NCI-H128 (cell line): ENCODE data around the gene HHIPL1.

Experiments
- DNase-seq: peaks from one replicate; lab custom pipeline; 2025; ENCODE audit not compliant: unreplicated experiment; lab: John Stamatoyannopoulos, UW

HHIPL1 gene

DNA sequence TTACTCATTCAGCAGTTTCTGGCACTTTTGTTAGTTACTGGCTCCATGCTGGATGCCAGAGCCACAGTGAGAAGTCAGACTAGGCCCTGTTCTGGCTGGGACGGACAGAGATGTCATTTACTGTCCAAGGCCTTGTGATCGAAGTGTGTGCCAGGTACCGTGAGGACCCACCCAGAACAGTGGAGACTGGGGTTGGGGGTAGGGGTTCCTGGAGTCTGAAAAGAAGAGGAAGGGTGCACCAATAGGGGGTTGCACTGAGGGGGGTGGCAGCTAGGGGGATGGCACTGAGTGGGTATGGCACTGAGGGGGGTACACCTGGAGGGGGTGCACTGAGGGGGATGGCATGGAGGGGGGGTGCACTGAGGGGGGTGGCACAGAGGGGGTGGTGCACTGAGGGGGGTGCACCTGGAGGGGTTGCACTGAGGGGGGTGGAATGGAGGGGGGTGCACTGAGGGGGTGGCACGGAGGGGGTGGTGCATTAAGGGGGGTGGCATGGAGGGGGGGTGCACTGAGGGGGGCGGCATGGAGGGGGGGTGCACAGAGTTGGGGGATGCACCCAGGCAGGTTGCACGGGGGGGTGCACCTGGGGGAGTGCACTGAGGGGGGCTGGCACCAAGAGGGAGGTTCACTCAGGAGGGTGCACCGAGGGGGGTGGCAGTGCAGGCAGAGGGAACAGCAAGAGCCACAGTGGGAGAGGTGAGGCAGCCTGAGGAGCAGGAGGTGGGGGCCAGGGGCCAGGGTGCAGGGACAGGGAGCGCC is 28.6 kb downstream of the HHIPL1 start:
- no peak for DNase-seq

DNA sequence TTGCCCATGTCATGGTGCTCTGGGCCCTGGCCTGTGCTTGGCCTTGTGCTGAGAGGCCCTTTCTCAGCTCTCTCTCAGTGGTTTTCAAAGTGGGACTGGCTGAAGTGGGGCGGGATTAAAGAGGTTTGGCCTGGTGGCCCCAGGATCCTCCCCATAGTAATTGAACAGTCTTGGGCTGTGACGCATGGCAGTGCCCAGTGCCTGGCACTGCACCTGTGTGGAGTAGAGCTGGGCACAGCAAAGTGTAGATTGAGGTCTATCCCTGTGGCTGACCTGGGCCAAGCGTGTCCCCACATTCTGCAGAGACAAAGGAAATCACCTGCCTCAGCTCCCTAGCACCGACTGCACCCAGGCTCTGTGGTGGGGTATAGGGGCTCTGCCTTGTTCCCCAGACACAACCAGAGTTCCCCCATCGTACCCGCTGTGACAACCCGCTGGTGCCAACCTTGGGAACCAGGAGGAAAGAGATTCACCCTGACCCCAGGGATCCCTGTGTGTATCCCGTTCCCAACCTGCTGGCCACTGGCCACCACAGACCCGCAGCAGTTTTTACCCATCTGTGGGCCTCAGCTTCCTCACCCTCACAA is 29.2 kb downstream of the HHIPL1 start:
- DNase-seq: no peak

DNA sequence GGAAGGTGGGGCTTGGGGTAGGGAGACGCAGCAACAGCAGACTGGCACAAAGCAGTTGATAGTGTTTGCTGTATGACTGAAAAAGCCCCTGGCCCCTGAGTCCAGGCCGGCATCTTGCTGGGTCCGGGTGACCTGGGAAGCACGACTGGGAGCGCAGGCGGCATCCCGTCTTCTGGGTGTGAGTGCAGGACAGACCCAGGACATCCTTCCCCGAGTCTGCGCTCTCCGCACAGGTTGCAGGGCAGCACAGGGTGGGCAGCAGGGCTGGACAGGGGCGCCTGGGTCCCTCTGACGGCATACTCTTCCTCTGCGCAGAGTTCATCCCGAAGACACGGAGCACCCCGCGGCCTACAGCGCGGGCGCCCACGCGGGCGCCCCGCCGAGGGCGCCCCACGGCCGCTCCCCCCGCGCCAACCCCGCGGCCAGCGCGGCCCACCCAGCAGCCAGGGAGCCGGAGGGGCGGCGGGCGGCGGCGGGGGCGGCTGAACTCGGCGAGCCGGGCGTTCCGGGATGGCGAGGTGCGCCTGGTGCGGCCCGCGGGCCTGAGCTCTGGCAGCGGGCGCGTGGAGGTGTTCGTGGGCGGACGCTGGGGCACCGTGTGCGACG is 29.9 kb downstream of the HHIPL1 start:
- DNase-seq: no peak

DNA sequence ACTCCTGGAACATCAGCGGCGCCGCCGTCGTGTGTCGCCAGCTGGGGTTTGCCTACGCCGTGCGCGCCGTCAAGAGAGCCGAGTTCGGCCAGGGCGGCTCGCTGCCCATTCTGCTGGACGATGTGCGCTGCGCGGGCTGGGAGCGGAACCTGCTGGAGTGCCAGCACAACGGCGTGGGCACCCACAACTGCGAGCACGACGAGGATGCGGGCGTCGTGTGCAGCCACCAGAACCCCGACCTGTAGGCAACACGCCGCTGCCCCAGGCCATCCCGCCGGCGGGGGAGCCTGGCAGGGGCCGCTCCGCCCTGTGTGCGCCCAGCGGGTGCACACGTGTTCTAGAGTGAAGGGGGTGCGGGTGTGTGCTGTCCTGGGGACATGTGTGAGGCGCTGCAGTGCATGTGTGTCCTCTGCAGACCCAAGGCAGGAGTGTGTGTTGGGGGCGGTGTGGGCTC is 30.5 kb downstream of the HHIPL1 start:
- DNase-seq: no peak

DNA sequence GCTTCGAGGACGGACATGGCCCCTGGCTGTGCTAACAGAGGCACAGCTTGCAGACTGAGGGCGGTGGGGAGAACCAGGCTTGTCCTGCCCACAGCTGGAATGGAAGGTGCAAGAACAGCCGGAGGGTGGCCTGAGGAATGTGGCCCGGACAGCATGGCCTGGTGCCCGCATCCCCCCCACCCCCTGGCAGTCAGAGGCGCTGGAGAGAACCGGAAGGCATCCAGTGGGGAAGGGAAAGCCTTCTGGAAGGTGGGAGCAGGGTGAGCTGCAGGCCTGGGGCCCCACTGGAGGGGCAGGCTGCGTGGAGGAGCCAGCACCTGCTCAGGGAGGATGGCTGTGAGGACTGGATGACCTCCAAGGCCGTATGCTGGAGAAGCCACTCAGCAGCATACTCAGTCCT is 31.0 kb downstream of the HHIPL1 start:
- no peak for DNase-seq

DNA sequence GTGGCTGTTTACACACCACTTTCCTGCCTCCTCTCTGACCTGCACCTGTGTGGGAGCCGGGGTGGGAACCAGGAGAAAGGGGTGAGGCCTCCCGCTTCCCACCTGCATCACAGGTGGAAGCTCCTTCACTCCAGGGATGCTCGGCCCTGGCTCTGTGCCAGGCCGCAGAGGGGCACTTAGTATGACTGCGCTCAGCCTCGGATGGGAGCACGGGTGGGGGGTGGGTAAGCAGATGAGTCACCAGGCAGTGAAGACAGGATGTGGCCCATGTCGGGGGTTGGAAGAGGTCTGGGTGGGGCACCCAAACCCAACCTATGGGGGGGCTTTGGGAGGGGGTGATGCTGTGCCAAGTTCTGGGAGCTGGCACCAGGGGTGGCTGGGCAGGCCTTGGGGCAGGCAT is 31.7 kb downstream of the HHIPL1 start:
- DNase-seq: no peak

DNA sequence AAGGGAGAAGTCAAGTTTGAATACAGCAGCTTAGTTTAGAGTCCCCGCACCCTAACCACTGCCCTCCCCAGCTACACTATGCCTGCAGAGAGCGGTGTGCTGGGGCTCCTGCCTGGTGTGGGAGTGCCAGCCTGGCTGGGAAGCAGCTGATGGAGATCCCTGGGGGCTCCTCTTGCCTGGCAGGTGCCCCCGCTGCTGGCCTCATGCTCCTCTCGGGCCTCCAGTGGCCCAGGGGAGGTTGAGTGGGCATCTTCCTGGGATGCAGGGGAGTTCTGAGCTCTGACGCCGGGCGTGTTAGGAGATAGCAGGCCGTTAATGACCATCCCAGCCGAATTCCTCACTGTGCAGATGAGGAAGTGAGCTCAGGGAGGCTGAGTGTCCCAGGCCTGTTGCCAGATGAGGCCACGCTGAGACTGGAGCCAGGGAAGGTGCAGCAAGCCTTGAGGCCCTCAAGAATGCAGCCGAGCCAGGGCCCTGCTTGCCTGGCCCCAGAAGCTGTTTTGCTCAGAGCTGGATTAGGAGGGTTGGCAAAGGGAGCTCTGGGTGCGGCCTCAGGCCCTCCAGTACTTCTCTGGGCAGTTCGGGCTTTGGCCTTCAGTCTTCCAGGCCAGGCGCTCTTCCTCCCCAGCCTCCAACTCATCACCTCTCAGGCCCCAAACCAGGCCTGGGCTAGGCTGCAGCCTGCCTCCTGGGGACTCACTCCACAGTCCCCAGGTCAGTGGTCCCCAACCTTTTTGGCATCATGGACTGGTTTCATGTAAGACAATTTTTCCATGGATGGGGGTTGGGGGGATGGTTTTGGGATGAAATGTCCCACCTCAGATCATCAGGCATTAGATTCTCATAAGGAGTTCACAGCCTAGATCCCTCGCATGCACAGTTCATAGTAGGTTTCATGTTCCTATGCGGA is 32.6 kb downstream of the HHIPL1 start:
- DNase-seq: no peak

DNA sequence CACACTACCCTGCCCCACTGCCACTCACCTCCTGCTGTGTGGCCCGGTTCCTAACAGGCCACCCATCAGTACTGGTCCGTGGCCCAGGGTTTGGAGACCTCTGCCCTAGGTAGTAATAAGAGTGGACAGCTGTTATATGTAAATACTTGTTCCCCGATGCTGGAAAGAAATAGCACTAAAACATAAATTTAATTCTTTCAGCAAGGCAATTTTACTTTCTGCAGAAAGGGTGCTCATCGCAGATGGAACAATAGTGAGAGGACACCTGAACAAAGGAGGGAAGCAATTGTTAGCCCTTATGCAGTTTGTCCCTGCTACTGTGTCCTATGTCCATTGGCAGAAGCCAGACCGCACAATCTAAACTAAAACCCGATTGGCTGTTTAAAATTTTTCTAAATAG is 33.3 kb downstream of the HHIPL1 start:
- DNase-seq: no peak

DNA sequence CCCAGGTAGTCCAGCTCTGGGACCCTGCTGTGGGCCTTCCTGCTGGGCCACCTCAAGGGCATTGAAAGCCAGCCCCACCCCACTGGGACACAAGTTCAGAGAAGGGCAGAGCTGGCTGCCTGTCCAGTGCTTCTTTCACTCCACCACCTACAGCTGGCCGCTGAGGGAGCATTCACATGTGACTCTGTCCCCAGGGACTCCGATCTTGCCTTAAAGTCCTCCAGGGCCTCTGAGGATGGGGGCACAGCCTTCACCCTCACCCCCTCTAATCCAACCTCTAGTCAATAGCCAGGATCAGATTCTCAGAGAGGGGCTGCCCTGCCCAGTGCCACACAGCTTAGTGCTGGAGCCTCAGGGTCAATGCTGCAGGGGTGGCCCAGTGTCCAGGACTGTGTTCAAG is 34.2 kb downstream of the HHIPL1 start:
- DNase-seq: no peak

DNA sequence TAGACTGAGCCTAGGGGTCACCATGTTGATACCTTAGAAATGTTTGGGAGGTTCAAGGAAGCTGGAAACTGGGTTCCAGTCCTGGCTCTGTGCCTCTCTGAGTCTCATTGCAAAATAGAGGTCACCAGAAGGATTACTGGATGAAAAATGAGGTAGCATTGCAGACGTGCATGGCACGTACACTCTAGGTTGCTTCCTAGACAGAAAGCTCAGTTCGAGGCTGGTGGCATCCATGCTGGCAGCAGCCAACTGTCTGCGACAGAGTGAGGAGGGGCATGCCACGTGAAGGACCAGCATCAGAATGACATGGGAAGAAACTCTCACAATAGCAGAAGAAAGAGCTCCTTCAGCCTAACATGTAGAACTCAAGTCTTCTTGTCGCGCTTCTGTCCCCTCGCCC is 34.6 kb downstream of the HHIPL1 start:
- DNase-seq: no peak

DNA sequence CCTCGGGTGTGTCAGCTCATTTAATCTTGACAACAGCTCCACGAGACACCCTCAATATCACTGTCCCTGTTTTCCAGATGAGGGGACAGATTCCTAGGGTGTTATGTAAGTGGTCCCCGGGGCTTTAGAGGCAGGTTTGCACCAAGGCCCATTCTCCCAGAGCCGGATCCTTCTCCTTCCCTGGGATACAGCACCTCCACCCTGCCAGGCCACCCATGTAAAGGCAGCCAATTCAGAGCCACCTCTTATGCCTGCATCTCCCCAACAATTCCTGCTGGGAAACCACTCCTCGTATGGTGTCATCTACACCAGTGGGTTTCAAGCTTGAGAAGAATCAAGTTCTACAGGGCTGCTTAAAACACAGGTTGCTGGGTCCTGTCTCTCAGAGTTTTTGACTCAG is 35.1 kb downstream of the HHIPL1 start:
- DNase-seq: no peak

DNA sequence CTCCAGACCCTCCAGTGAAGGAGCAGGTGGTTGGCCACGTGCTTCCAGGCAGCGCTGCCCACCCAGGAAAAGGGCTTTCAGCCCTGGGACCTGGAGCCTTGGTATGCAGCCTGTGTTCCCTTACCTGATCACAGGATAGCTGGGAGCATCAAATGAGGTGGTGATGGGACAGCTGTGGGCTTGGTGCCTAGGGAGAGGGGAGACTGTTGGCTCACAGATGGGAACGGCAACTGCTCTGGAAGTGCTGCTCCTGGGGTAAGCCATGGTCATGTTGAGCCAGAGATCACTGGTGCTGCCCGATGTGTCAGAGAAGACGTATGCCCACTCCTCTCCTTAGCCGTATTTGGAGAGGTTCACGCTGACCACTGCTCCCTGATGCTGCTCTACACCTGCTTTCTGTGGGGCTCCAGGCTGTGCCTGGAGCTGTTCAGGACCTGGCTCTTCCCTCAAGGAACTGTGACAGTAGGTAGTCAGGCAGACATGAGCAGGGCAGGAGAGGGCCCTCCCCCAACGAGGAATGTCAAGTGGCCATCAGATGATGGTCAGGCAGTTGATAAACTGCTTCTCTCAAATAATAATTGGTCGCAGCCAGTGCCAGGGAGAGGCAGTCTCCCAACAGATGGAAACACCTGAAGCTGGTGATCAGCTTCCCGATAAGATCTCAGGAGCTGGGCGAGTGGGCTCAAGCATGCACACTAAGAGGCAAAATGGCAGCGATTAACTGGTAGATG is 36.3 kb downstream of the HHIPL1 start:
- no peak for DNase-seq

DNA sequence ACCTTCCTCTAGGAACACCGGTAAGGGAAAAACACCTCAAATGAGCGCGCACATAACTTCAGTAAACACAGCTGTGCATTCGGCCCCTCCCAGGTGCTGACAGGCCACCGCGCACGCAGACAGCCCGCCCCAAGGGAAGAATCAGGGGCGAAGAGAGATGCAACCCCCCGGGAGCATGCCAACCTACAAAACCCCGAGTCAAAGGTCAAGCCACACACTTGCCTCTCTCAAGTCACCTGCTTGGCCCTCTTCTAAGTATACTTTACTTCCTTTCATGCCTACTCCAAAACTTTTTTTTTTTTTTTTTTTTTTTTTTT is 36.9 kb downstream of the HHIPL1 start:
- no peak for DNase-seq

DNA sequence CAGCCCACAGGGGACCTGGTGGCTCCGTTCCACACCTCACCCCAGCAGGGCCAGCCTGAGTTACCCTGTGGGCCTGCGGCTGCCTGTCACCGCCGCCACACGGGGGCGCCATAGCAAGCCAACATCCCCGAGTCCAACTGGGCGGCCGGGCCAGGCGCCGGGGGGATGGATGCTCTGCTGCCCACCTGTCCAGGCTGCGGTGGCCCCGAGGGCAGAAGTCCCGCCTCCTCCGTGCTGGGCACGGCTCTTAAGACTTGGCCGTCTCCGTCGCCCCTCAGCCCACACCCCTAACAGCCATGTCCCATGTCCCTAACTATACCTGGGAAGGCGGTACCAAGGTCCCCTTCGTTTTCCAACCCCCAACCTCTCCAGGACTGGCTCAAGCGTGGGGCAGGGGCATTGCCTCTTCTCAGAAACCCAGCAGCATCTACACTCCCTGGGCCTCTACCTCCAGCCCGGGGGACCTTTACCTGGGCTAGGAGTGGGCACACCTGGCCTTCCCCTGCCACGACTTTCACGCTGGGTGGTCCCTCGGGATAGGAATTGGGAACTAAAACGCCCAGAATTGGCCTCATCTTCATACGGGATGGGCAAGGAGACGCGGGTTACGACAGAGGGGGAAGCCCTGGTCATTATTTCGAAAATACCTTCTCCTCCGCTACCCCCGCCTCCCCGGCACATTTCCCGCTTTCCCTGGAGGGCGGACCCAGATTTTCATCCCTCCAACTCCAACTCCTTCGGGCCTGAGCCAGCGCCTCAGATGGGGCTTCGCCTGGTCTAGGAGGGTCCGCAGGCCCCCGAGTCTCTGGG is 38.1 kb downstream of the HHIPL1 start:
- DNase-seq: peak; percentile 71

DNA sequence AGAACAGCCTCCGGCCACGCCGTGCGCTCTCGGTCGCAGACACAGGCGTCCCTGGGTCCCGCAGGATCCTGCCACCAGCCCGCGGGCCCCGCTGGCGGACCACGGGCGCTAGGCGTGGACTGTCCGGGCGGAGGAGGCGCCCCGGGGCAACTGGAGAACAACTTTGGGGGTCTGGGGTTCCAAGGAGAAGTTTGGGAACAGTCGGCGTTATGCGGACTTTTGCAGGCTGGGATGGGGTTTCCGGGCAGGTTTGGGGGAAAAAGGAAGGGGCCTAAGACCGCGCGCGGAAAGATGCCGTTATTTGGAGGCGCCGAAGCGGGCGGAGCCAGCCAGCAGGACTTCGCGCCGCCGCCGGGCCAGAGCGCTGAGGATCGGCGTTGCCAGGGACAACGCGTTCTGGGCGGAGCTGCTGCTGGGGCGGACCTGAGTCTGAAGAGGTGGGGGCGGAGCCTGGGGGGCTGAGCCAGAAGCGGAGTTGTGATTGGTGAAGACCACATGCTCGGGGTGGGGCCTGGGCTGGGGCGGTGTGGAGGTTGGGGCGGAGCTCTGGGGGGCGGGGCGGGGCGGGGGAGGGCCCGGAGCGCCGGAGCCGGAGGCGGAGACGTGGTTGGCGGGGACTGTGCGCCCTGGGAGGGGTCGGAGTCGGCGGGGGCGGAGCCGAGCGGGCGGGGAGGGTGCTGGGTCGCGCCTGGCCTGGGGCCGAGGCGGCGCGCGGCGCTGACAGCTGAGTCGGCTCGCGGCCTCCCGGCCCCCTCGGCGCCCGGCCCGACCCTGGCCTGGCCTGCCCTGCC is 38.9 kb downstream of the HHIPL1 start, which contains the start of gene CYP46A1:
TSS of gene CYP46A1 (plus strand) at position 680 of the 791 bp plus-strand sequence. CDS start 120 bp downstream, outside the sequence.
- DNase-seq: peak; percentile 97

DNA sequence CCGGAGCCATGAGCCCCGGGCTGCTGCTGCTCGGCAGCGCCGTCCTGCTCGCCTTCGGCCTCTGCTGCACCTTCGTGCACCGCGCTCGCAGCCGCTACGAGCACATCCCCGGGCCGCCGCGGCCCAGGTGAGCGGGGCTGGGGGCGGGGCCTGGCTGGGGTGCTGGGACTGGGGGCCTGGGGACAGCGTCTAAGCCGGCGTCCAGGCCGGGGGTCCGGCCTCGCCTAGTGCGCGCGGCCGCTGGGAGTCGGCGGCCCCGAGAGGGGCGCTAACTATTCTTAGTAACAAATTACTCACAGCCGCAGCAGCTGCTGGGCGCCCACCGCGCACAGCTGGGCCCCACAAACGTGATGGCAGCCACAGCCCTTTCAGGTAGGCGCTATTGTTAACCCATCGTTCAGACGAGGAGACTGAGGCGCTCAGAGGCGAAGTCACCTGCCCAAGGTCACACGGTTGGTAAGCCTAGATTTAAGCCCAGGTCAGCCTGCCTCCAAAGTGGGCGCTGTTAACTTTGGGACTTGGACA is 39.5 kb downstream of the HHIPL1 start:
- no peak for DNase-seq

DNA sequence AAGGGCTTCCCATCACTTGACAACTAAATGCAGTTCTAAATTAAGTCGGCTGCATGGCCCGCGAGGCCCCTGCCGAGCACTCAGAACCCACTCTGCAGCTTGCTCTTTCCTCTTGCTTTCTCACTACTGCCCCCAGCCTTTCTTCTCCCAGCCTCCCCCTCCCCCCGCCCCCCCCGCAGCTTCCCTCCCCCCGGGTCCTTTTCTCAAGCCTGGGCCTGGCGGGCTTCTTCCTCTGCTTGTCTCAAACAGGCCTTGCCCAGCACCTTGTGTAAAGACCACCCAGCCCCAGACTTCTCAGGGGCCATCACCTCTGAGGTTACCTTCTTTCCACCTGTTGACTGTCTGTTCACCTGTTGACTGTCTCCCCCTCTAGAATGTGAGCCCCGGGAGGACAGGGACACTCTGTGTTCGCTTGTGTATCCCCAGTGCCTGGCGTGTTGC is 40.2 kb downstream of the HHIPL1 start:
- DNase-seq: no peak

DNA sequence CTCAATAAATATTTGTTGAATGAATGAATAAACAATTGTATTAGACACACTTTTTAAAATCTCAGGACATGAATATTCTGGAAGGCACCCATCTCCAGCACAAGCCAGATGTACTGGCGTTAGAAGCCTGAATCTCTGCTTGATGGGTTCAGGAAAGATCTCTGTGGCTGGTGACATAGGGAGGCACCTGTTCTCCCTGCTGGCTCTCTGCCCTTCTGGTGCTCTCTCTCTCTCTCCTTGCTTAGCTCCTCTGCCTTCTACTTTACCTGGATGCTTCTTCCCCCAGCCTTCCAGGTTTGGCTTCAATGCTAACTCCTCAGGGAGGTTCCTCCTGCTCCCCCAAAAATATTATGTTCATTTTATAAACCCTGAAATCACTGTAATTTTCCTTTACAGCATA is 40.7 kb downstream of the HHIPL1 start:
- DNase-seq: no peak
